GM19463 (cell line): ENCODE data around the gene HS3ST4.
"Not testable (repeated sequence)": the region's sequence is repeated elsewhere in the genome, so short reads cannot be mapped to it uniquely, and the experiment has no call there.

Experiments used
- ATAC-seq: cut with Tn5 transposase; IDR thresholded peaks from one replicate; pipeline ENCODE4 v1.9.1; 2021; ENCODE audit warnings: mild to moderate bottlenecking, moderate library complexity; ENCODE audit not compliant: unreplicated experiment

The HS3ST4 gene

DNA sequence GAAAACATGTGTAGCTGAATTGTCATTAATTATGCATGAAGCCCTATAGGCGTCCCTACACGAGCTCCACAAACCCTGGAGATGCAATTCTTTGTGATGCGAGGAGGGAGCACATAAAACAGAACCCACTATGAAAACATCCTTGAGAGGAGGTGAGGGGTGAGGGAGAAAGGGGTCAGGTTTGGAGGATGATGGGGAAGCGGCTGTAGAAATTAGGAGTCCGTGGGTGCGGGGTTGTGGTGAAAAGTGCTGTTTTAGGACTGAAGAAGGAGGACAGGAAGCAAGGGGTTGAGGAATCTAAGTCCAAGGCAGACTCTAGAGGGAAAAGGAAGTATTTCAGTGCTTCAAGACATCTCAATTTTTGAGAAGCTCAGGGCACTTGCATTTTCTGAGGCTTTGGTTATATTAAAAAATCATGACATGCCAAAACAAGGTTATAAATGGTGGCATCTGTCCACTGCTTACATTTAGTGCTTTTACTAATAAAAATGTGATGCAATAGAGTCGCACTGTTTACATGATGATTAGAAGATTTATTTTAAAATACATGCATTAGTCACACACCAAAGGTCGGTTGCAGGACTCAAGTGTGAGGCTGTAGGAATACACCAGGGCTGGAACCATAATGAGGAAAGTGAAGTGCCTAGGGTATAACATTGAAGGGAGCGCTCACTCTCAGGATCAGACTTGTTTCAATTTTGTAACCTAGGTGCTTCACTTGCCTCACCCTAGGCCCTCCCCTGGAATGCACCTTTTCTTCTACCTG is 379.5 kb downstream of the HS3ST4 start:
- ATAC-seq: no peak

DNA sequence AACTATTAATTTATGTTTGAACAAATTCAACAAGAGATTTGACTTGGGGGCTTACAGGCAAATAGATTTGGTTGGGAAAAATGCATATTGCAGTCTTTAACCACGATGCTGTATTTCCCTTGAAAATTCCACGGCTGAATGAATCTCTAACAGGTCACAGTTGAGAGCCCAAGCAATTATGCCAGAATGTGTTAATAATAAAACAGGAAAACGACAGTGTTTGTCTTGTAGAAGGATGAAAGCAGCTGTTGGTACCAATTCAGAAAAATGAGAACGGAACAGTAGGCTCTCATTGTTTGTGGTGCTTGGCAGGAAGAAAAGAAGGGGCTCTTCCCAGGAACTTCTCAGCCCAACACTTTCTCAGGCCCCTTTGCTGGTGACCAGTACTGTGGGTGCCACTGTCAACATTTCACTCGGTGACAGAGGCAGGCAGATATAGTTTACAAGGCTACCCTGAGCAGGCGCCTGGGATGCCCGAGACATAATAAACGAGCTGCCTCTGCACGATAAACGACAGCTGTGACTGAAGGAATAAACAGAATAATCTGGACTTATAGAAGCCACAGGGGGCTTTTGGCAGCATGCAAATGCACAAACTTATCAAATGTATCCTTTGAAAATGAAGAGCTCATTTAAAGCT is 387.1 kb downstream of the HS3ST4 start:
- no peak for ATAC-seq

DNA sequence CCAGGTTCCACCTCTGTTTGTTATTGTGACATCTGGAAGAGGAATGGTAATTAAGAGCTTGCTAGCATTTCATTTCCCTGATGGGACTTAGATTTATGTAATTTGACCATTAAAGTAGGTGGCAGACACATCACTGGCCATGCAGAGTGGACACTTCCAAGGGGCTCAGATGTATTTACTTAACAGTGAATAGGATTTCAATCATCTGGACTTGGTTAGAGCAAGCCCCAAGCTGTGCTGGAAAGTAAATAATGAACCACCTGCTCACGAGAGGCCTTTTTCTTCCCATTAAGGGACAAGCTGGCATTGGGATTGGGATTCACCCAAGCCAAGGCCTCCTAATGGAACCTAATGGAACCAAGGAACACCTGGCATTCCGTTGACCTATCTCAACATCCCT is 395.3 kb downstream of the HS3ST4 start:
- no peak for ATAC-seq

GRCh38 chr16:26091511-26091910 is 399.8 kb downstream of the HS3ST4 start:
- ATAC-seq: no peak

- not testable (repeated sequence) for ATAC-seq
Measured at GRCh38 chr16:26098206-26098605, 406.4 kb downstream of the HS3ST4 start.

GRCh38 chr16:26102369-26102768 is 410.6 kb downstream of the HS3ST4 start:
- ATAC-seq: no peak

DNA sequence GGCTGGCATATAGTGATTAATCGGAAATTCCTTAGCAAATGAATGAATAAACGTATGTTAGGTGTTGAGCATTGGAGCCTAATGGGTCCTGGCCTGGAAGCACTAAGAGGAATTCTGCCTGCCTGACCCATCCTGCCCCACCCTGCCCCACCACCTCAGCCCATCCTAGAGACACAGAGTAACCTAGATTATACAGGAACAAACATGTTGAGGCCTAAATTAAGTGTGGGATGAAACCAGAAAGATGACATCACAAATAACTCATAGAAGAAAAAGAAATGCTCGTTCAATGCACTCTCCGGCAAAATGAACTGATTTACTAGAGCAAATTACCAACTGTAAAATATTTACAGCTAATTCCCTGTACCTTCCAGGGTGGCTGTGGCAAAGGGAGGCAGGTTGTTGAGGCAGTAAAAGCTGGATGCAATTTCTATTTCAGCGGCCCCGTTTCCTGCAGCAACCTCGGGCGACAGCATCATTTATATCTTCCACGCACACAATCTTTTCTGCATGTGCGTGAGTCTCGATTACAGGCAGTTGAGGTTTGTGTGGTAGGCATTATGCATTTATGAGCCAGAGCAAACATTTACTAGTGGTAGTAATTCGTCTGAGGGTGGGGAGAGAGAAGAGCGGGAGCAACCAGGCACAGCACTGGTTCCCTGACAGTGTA is 417.2 kb downstream of the HS3ST4 start:
- no peak for ATAC-seq

- no peak for ATAC-seq
Measured at GRCh38 chr16:26111900-26112299, 420.1 kb downstream of the HS3ST4 start.

DNA sequence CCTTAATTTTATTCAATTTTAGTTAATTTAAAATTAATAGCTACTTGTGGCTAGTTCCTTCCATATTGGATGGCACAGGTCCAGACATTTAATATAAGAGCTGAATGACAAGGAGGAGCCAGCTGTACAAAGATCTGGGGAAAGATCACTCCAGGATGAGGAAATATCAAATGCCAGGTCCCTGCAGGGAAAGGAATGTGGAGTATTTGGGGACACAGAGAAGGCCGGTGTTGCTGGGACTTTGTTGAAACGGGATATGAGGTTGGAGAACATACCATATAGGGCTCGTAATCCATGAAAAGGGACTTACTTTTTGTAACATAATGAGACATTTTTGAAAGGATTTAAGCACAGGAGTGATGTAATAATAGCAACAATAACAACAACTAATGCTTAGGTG is 426.8 kb downstream of the HS3ST4 start:
- no peak for ATAC-seq

DNA sequence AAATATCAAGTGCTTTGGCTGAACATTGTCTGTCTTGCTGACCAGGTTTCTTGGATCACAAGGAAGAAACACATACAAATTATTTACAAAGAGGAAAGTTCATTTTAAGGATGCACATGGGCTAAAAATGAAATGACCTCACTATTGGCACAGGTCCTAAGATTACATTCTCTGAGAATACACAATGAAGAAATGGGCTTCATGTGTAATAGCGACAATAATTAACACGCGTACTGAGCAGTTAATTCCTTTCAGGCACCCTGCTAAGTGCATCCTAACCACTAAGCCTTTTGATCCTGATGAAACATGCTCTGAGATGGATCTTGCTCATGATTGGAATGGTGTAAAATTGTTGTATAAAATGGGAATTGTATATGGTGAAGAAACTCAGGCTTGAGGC is 429.0 kb downstream of the HS3ST4 start:
- ATAC-seq: no peak

GRCh38 chr16:26128296-26128695 is 436.5 kb downstream of the HS3ST4 start:
- no peak for ATAC-seq

- ATAC-seq: no peak
Measured at GRCh38 chr16:26129997-26130396, 438.2 kb downstream of the HS3ST4 start.

GRCh38 chr16:26133416-26134093 is 441.8 kb downstream of the HS3ST4 start:
- ATAC-seq: no peak

DNA sequence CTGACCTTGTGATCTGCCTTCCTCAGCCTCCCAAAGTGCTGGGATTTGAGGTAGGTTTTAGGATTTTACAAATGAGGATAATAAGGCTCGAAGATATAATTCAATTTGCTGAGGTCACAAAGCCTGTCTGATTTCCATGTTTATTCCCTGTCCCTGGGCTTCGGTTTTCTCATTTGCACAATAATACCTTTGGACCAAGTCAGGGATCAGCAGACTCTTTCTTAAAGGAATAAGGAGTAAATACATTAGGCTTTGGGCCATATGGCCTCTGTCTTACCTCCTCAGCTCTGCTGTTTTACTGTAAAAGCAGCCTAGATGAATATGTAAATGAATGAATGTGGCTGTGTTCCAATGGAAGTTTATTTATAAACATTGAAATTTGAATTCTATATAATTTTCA is 442.8 kb downstream of the HS3ST4 start:
- no peak for ATAC-seq

DNA sequence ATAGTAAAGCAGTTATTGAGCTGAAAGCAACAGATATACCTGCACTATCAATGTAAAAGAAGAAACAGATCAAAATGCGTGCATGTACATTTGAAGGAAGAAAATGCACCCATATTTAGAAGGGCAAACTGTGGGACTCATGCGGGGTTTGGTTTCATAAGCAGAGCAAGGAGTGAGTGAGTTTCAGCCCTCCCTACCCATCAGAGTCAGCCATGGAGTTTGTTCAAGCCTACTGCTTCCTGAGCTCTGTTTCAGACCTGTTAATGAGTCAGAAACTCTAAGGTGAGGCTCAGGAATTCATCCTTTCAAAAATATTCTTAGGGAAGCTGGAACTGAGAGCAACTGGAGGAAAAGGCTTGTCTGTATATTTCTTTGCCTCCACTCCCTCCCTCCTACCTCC is 446.2 kb downstream of the HS3ST4 start:
- no peak for ATAC-seq

GRCh38 chr16:26139091-26139490 is 447.3 kb downstream of the HS3ST4 start:
- no peak for ATAC-seq

DNA sequence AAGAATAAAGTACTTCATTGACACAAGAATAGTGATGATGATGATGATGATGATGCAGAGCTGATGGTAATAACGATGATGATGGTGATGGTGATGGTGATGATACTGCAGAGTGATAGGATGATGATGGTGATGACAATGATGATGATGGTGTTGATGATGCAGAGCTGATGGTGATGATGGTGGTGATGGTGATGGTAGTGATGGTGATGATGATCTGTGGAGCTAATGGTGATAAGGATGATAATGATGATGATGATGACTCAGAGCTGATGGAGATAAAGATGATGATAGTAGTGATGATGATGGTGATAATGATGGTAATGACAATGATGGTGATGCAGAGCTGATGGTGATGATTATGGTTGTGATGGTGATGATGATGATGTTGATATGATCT is 448.1 kb downstream of the HS3ST4 start:
- no peak for ATAC-seq

DNA sequence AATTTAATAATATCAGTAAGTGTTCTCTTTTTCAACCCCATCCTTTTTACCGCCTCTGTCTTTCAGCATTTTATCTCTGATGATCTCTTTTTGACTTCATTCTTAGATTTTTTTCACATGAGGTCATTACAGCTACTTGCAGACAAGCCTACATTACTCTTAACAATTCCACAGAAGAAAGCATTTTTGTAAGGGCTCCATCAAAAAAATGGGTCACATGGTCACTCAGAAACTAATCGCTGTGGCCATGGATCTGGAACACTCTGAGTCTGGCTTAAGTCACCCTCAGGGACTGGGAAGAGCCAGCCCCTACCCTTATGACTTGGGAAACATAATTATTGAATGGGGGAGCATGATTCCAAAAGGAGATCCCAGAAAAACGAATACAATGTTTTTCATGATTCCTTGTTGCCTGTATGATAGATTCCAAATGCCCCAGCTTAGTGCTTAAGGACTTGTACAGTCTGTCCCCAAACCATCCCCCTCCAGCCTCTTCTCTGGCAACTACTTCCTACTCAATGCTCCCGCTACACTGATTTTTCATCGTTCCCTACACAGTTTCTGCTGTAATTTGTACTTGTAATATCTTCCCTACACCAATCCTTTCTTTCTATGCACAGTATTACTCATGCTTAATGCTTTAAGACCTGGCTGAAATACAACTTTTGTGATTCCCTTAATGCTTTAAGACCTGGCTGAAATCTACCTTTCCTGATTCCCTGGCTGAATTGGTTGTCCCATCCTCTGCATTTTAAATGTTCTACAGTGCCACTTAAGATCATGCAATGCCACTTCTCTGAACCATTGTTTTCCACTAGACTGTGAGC is 457.8 kb downstream of the HS3ST4 start:
- no peak for ATAC-seq

- ATAC-seq: no peak
Measured at GRCh38 chr16:26155221-26155620, 463.5 kb downstream of the HS3ST4 start.

DNA sequence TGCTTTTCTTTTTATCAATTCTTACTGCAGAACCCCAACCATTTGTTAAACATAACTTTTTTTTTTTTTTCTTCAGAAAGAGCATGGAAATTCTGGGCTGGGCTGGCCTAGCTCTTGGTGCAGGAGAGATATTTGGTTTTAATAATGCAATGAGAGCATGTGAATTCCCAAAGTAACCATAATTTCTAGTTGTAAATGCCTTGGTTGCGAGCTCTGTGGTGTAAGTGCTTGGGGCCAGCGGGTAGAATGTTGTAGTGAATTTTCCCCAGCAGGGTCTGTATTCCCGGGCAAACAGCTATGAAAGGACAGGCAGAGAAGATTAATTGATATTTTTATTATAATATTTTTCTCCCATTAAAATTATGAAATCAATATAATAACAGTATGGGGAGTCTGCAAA is 465.6 kb downstream of the HS3ST4 start:
- ATAC-seq: no peak
